Glomerular endothelial cell (primary cell): ENCODE measurements around the gene CCDC3. TPM values are rescaled to one million over a fixed set of nuclear protein-coding genes. Genes with fewer than 3 reads are reported as not detected.
"Not testable (repeated sequence)": the region's sequence is repeated elsewhere in the genome, so short reads cannot be mapped to it uniquely, and the experiment has no call there.

ENCODE experiments used
- DNase-seq: peaks from one replicate; pipeline ENCODE4 v3.0.0-alpha.2; 2011; ENCODE audit warnings: low read depth, low spot score; ENCODE audit errors: extremely low read depth
- total RNA-seq: library from RNA; depleted of rRNA; stranded (reverse); fragments of >200 nt; gene quantifications from 2 replicates; pipeline ENCODE4 v1.2.3, GENCODE V29; 2015

The CCDC3 gene
- total RNA-seq, 1 donor from 2014 or later = 1.2 TPM

DNA sequence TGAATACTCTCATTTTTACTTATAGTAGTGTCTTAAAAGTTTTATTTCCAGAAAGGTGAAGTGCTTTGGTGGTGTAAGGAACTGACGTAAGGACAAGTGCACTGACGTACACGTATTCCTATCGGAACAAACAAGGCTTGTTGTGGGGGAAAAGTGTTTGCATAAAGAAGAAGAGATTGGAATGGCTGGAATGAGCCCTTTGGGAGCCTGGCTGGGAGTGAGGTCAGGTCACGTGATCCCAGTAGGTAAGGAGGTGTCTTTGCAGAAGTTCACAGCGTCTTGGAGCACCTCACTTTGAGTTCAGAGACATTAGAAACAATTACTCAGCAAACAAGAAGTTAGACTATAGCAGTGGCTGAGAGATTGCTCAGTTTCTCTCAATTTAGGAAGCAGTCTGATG is 104.2 kb downstream of the CCDC3 start:
- DNase-seq = no peak

DNA sequence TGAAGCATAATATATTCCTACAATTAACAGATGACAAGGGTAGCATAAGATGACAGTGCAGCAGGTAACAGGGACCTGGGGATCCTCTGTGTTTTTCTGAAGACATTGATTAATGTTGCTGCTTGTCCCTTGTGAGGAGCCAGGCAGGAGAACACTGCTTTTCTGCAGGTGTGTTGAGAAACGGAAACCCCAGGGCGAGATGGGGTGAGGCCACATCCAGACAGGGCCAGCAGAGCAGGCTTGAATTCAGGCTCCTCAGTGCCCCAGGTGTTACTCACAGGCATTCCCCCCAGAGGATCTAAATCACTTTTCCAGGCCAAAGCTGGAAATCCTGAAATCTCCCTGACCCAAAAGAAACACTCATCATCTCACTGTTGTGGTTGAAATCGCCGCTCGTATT is 105.3 kb downstream of the CCDC3 start:
- no peak for DNase-seq

DNA sequence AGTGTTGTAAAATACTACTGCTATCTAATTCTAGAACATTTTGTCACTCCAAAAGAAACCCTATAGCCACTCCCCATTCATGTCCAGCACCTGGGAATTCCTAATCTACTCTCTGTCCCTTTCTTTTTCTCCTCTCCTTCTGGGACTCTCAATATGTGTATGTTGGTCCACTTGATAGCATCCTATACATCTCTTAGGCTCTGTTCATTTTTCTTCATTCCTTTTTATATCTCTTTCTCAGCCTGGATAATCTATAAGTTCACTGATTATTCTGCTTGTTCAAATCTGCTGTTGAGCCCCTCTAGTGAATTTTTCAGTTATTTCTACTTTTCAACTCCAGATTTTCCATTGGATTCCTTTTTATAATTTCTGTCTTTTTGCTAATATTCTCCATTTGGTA is 108.6 kb downstream of the CCDC3 start:
- DNase-seq = no peak

DNA sequence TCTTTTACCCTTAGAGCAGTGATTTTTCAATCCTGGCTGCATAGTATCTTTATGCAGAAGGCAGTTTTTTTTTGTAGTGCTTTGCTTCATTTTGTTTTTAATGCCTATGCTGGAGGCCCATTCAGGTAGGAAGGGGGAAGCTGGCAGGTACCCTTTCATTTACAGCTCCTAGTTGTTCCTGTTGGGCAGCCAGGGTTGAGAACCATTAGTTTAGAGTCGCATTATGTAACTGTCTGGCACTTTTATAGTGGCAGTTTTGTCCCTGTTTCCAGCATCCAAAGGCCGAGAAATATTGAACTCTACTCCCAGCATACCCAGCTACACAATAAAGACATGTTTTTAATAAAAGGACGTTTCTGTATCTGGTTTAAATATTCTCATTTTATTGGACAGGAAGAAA is 110.6 kb downstream of the CCDC3 start:
- no peak for DNase-seq

DNA sequence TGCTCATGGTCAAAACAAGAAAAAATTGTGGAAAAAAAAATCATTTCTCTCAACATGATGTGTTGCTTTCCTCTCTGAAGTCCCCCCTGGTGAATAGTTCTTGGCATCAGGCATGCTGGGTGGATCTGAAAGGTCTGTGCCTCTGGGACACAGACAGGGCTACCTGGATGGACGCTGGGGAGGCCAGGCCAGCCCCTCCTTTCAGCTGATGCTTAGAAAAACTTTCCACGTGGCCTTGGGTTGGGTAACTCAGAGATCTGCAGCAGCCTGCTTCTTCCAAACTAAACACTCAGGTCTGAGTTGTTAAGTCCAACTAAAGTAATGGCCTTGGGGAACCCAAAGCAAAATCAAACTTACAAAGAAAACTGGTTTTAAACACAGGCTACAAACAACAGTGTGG is 113.0 kb downstream of the CCDC3 start:
- DNase-seq = no peak

DNA sequence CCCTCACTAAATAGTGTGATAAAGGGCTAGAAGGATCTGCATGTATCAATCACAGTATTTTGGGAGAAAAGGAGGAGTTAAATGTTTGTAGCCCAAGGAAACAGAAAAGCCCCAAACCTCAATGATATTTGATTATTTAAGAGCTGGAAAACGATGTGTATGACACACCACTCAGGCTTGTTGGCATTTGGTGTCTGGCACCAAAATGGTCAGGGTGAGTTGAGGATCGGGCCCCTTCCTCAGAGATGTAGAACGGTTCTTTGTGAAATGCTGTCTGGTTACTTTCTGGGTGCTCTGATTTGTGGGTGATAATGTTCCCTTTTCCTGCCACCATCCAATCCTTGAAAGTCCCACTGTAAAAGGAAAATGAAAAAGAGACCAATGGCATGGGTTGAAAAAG is 113.7 kb downstream of the CCDC3 start:
- no peak for DNase-seq

DNA sequence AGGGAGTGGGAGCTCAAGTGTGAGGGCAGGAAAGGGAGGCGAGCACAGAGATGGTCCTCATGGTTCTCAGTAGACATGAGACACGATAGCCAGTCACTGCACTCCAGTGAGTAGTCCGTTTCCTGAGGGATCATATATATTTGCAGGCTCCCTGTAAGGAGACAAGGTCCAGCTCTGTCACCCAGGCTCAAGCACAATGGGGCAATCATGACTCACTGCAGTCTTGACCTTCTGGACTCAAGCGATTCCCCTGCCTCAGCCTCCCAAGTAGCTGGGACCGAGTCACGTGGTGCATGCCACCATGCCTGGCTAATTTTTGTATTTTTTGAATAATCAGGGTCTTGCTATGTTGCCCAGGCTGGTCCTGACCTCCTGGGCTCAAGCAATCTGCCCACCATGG is 116.7 kb downstream of the CCDC3 start:
- DNase-seq = no peak

DNA sequence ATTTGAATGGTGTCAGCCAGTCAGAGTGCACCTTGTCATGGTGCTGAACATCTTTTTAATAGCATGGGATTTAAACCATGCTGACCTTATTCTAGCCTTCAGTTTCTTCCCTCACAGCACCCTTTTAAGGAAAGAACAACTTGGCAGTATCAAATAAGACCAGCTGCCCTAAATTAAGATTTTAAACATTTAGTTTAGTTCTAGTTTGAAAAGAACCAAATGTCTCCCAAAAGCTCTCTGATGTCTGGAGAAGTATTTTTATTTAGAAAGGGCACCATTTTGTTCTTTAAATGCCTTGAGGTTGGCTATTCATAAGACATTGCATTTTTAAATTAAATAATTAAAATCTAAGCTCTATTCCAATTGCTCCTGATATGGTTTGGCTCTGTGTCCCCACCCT is 121.1 kb downstream of the CCDC3 start:
- DNase-seq = no peak

DNA sequence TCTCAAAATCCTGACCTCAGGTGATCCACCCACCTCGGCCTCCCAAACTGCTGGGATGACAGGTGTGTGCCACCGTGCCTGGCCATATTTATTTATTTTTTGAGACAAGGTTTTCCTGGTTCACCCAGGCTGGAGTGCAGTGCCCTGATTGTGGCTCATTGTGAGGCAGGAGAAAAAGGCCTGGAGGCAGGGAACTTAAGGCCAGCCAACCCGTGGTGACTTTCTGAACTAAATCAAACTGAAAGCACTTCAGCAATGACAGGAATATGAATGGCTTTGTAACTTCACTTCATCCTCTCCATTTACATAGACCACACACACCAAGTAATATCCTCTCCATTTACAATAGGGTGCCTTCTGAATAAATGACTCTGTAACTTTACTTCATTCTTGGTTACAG is 124.4 kb downstream of the CCDC3 start:
- no peak for DNase-seq

DNA sequence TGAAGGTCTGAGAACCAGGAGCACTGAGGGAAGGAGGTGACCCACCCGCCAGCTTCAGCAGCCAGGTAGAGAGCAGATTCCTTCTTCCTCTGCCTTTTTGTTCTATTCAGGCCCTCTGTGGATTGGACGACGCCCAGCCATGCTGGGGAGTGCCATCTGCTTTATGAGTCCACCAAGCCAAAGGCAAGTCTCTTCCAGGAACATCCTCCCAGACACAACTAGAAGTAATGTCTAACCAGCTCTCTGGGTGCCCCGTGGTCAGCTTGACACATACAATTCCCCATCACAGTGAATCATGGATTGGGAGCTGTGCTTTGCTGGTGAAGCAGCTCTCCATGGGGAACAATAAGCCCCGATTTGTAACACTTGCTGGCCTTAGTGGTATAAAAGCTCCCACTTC is 125.2 kb downstream of the CCDC3 start:
- no peak for DNase-seq

DNA sequence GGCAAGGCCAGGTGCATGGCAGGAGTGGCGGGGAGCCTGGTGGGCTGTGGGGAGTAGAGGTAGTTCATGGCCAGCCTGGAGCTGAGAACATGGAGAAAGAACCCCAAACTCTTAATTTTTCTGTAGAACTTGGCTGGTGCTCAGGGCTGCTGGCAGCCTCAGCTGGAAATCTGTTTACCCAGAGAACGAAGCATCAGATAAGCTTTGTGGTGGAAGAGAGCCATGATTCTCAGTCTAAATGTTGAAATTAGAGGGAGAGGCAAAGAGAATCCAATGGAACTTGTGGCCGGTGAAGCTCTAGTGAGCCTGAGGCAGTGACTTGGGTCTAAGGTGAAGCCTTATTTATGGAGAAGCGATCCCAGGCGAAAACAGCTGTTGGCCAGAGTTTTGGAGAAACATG is 126.4 kb downstream of the CCDC3 start:
- DNase-seq = no peak

DNA sequence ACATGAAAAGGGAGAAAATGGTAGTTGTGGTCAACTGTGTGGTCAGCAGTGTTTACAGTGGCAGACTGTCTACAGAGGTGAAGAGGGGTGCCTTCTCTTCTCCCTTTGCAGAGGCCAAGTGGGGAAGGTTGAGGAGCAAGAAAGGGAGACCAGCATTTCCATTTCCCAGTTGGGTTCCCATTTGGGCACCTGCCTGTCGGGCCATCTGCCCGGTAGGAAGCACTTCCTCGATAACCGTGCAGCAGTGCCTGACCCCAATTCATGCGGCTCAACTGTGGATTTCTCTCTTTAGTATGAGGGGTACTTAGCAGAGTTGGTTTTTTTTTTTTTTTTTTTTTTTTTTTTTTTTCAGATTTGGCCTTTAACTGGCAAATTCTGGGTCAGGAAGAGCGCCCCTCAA is 127.0 kb downstream of the CCDC3 start:
- DNase-seq = no peak

DNA sequence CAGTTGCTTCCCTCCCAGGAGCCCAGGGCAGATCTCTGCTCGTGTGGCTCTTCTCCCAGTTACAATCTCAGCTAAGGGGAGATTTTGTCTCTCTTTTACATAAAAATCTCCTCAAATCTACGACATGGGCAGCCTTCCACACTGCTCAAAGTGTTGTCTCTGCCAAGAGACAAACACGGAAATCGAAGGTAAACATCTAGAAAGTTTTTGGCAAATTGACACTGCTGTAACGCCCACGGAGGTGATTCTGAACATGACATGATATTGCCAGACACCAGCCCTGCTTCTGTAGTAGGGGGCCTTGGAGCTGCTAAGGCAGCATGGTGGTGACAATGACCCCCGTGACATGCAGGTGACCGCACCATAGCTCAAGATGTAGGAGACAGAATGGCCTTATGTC is 128.3 kb downstream of the CCDC3 start:
- DNase-seq = no peak

DNA sequence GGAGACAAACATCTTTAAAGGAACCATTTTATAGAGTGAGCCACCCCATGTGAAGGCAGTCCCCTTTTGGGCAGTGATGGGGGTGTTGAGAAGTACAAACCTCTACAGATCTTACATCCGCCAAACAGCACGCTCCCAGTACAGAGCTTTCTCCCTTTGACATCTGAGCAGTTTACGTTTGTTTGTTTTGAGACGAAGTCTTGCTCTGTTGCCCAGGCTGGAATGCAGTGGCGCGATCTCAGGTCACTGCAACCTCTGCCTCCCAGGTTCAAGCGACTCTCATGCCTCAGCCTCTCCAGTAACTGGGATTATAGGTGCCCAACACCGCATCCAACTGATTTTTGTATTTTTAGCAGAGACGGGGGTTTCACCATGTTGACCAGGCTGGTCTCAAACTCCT is 128.9 kb downstream of the CCDC3 start:
- no peak for DNase-seq

DNA sequence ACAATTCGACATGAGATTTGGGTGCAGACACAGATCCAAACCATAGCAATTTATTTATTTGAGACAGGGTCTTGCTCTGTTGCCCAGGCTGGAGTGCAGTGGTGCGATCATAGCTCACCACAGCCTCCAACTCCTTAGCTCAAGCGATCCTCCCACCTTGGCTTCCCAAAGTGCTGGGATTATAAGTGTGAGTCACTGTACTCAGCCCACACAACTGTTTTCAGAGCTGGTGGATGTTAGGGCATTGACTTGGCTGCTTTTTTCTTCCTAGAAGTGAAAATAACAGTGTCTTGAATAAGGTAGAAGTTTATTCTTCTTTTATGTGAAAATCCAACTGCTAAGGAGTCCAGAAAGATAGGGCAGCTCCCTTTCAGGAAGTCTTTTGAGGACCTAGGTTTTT is 132.1 kb downstream of the CCDC3 start:
- no peak for DNase-seq

DNA sequence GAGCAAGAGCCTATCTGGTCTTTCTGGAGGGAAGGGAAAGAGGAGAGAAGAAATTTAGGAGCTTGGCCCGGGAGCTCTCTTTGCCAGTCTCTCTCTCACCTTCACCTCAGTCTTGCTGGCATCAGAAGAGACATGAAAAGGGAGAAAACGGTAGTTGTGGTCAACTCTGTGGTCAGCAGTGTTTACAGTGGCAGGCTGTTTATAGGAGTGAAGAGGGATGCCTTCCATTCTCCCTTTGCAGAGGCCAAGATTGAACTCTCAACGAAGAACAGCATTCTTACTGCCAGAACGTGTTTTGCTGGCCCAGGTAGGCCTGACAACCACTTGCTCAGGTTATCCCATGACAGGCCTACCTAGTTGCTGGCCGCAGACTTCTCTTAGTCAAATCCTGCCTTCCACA is 133.3 kb downstream of the CCDC3 start:
- no peak for DNase-seq

DNA sequence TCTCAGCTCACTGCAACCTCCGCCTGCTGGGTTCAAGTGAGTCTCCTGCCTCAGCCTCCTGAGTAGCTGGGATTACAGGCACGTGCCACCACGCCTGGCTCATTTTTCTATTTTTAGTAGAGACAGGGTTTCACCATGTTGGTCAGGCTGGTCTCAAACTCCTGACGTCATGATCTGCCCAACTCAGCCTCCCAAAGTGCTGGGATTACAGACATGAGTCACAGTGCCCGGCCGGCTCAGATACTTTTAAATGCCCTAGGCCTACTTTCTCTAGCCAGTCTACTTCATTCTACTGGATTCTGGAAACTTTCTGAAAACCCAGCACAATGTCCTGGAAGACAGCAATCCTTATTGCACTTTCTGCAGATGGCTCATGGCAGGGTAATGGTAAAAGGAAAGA is 136.0 kb downstream of the CCDC3 start:
- DNase-seq = not testable (repeated sequence)

DNA sequence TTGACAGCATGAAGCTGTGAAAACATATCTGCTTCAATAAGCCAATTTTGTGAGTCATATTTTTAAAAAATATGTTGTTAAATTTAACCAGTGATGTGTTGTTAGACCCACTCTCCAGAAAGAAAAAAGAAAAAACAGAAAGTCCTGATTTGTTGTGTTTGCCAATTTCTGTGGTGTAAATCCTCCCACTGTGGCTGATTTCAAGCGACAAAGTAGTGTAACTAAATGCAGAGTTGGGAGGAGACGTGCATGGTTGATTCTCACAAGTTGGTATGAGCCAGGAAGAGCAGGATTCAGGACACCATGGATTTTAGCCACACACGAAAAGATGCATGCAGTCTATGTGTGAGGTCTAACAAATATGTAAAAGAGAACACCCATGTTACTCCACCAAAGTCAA is 139.1 kb downstream of the CCDC3 start:
- no peak for DNase-seq

DNA sequence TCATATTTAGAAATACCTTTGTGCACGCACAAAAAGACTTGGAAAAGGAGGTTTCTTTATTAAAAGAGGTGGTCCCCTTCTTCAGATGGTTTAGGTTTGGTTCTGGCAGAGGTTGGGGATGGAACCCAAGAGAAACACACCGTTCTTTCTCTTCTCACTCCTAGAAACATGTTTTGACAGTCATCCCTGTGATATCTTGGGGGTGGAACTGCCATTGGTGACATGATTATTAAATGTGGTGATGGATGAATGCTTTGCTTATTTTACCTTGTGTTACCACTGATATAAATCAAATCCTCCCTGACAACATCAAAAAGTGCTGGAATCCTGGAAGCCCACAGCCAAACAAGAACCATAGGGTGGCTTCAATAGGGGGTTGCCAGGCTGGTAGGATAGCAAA is 146.5 kb downstream of the CCDC3 start:
- DNase-seq = no peak

DNA sequence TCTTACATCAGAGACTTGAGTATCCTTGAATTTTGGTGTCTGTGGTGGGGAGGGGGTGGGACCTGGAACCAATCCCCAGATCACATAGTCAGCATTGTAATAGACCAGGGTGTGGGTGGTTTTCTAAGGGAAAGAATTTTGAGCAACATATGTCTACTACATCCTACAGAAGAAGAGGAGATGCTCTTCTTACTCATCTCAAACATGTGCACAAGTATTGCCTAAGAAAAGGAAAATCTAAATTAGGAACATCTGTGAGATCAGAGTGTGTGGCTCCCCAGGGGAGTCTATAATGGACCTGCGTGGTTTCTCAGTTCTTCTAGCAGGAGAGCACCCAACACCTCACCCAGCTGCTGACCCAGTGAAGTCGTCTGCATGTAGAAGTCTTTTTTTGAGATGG is 148.8 kb downstream of the CCDC3 start:
- no peak for DNase-seq

DNA sequence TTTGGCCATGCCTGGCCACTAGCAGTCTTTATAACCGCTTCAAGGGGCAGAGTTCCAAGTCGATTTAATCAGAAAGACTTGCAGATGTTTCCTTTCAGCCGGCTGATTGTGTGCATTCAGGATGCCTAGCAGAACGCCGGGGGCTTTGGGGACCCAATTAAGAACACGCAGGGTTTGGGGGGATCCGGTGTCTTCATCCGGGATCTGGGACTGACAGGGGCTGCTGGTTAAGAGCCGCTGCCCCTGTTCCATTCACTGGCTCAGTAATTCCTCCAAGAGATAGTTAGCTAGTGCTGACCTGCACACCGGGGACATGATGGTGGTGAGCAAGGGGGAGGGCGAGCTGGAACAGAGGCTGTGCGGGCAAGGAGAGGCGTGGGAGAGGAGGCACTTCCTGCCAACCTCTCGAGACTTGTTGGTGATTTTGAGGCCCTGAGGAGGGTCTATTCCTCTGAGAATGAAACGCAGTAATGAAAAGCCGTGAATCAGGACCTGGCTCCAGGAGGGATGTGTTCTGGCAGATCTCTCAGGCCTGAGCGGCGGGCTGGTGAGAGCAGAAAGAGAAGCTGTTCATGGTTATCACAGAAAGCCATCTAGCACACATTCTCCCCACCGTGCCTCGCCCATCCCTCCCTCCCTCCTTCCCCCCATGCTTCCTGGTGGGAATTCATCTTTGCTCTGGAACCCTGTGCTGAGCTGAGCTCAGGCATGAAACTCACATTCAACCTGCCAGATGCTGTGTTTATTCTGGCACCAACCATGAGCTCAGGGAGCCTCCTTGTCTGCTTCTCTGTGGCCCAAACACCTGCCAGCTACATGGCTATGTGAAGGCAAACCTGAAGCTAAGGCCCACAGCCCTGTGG is 152.0 kb downstream of the CCDC3 start:
- no peak for DNase-seq

DNA sequence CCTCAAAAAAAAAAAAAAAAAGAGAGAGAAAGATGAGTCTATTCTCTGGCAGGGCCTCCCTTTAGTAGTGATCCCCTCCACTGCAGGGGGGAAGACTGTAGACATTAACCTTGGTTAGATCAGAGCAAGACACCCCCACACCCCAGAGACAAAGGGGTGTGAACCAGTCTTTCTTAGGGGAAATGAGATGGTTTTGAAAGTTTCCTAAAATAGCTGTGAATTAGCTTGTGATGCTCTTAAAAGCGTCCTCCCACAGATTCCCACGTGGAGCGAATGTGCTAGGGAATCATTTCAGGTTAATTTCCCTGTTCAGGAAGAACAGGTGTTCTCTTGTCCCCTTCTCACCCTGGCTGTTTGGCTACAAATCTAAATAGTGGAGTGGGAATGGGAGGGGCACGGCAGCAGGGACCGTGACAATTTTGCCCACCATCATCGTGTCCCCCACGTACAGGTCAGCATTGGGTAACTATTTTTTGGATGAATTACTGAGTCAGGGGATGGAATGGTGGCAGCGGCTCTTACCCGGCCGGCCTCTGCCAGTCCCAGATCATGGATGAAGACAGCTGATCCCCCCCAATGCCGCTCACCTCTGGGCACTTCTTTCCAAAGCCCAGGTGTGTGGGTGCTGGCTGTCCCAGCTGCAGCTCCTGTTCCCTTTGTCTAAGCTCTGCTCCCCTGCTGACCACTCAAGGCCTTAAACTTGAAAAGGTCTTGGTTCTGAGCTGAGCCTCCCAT is 152.9 kb downstream of the CCDC3 start:
- DNase-seq = no peak
